Naive thymus-derived CD4-positive, alpha-beta T cell (primary cell): ENCODE data around the gene C8G. TPM values are rescaled to one million over a fixed set of nuclear protein-coding genes. Genes with fewer than 3 reads are reported as not detected.

Experiments used
- ATAC-seq: fragments of 150-1000 bp; cut with Tn5 transposase; 2 replicates; pipeline ENCODE4 v1.10.0; 2021; ENCODE audit warnings: mild to moderate bottlenecking, moderate library complexity
- CTCF ChIA-PET: fragments of 350-600 bp; sonication (Branson Sonifier 250); formaldehyde crosslinking; loops from one replicate; lab custom pipeline; 2021; ENCODE audit warnings: antibody characterized with exemption; lab: Charles Lee
- POLR2A ChIA-PET: fragments of 350-600 bp; sonication (Branson Sonifier 250); formaldehyde crosslinking; loops from one replicate; lab custom pipeline; 2021; ENCODE audit warnings: antibody characterized with exemption, inconsistent platforms; lab: Charles Lee
- DNase-seq, 9 donors: peaks; one replicate each; pipeline versions ENCODE4 v3.0.0 to v3.0.0-alpha.2; 2020 to 2022; ENCODE audit warnings: mixed read lengths in 1 of 9
- H3K27ac ChIP-seq: one replicate; pipeline ENCODE4 v1.7.0; 2013; ENCODE audit warnings: mild to moderate bottlenecking, low read depth, low read length, moderate library complexity
- H3K27me3 ChIP-seq, 2 donors: one replicate each; pipeline ENCODE4 v1.7.0; 2013; ENCODE audit warnings: low read length in 2 of 2, mild to moderate bottlenecking in 2 of 2, moderate library complexity in 2 of 2; ENCODE audit not compliant: control insufficient read depth in 2 of 2, insufficient read depth in 2 of 2
- H3K36me3 ChIP-seq, 3 experiments: 1 replicate in 2 of 3; 2 replicates in 1 of 3; pipeline ENCODE4 v1.7.0; 2013; ENCODE audit warnings: low read length in 3 of 3, mild to moderate bottlenecking in 3 of 3, moderate library complexity in 1 of 3; ENCODE audit not compliant: insufficient read depth in 3 of 3, control insufficient read depth in 2 of 3
- H3K4me1 ChIP-seq, 2 donors: one replicate each; pipeline ENCODE4 v1.7.0; 2013; ENCODE audit warnings: low read length in 2 of 2, mild to moderate bottlenecking in 2 of 2, moderate library complexity in 1 of 2; ENCODE audit not compliant: control insufficient read depth in 2 of 2, insufficient read depth in 2 of 2
- H3K4me3 ChIP-seq: 2 replicates; pipeline ENCODE4 v1.7.0; 2013; ENCODE audit warnings: mild to moderate bottlenecking, low read length
- H3K9me3 ChIP-seq, 3 experiments: 1 replicate in 2 of 3; 2 replicates in 1 of 3; pipeline ENCODE4 v1.7.0; 2013; ENCODE audit warnings: low read length in 3 of 3; ENCODE audit not compliant: control insufficient read depth in 2 of 3
- H3K27ac Mint-ChIP-seq, 9 donors: one replicate each; pipeline ENCODE4 v1.8.0; 2020 to 2022; ENCODE audit warnings: mixed read lengths in 9 of 9, mild to moderate bottlenecking in 8 of 9, moderate library complexity in 5 of 9, inconsistent platforms in 2 of 9
- H3K27me3 Mint-ChIP-seq, 5 donors: one replicate each; pipeline ENCODE4 v1.8.0; 2021 to 2022; ENCODE audit warnings: mixed read lengths in 5 of 5, mild to moderate bottlenecking in 1 of 5
- H3K36me3 Mint-ChIP-seq, 5 donors: one replicate each; pipeline ENCODE4 v1.8.0; 2020 to 2022; ENCODE audit warnings: mixed read lengths in 5 of 5, mild to moderate bottlenecking in 3 of 5, inconsistent platforms in 1 of 5
- H3K4me1 Mint-ChIP-seq, 7 donors: one replicate each; pipeline ENCODE4 v1.8.0; 2020 to 2022; ENCODE audit warnings: mixed read lengths in 7 of 7, mild to moderate bottlenecking in 3 of 7, inconsistent platforms in 1 of 7
- H3K4me3 Mint-ChIP-seq, 10 donors: one replicate each; pipeline ENCODE4 v1.8.0; 2020 to 2022; ENCODE audit warnings: mild to moderate bottlenecking in 10 of 10, mixed read lengths in 10 of 10, moderate library complexity in 6 of 10, inconsistent platforms in 2 of 10
- H3K9me3 Mint-ChIP-seq, 11 donors: one replicate each; pipeline ENCODE4 v1.8.0; 2020 to 2022; ENCODE audit warnings: mixed read lengths in 11 of 11, mild to moderate bottlenecking in 4 of 11, inconsistent platforms in 1 of 11, moderate library complexity in 1 of 11
- intact Hi-C, 2 donors: fragments of 100-400 bp; cut with micrococcal nuclease; formaldehyde crosslinking; loops; one replicate each; pipeline ENCODE4 v1.15.1; 2023
- polyA plus RNA-seq, 2 donors: library from polyadenylated mRNA; unstranded; fragments of 300-500 nt; fragmentation: Illumina TruSeq; gene quantifications; one replicate each; pipeline ENCODE4 v1.2.3, GENCODE V29; 2021
- total RNA-seq, 6 experiments: library from RNA in 5 of 6; stranded (reverse) in 5 of 6; gene quantifications; 1 replicate in 5 of 6; 2 replicates in 1 of 6; pipeline ENCODE4 v1.2.3 and lab custom pipeline; 2021 to 2026

The C8G gene
- total and polyA plus RNA-seq, 7 experiments from 2014 or later, result 0.77 to 3.6 (median 1.4) TPM; not detected in 2

DNA sequence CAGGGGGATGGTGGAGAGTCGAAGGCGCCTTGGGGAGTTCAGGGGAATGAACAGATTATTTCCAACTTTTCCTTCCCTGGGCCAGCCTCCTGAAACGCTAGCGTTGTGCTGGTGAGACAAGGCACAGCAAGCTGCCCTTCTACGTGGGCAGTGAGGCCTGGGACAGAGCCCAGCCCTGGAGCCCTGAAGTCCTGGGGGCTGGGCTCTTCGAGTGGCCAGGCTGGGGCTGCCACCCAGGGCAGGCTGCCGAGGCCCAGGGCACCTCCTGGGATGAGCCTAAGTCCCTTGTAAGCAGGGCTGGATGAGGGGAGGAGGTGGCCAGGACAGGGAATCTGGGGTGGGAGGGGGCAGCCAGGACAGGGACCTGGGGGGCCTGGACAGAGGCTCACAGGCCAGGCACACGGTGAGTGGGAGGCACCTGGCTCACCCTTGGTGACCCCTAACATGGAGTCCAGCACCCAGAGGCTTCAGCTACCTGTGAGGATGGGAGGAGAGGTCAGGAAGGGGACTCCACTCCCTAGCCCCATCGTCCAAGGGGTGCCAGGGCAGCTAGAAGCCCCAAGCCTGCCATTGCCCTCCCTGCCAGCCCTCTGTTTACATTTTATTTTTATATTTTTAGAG lies 5.7 kb downstream of the C8G start:
- H3K36me3 ChIP-seq, result no peaks in the 10 kb centered on the region
- ChIA-PET CTCF (no interaction called here), POLR2A (interaction anchor here (0.7 to 1.7 kb wide), 3 partner anchors 9 to 152 kb away, joined by 3 to 4 read pairs (median 4); no protein-coding TSS in a partner anchor)
- H3K9me3 ChIP-seq, result no peaks in the 10 kb centered on the region
- H3K27me3 ChIP-seq, result no peaks in the 10 kb centered on the region
- H3K4me3 ChIP-seq, result peak overlapping the region; percentile 68
- no peak for ATAC-seq
- Mint-ChIP-seq H3K4me3 (peak overlapping the region; percentile 74 to 93 (median 86)), H3K4me1 (peaks cover 0 to 13% (median 0%) of the 10 kb centered on the region in 7 donors), H3K27me3 (no peaks in the 10 kb centered on the region), H3K36me3 (no peaks in the 10 kb centered on the region), H3K9me3 (no peaks in the 10 kb centered on the region), H3K27ac (peak overlapping the region in 8 of 9 donors; percentile 74 to 91 (median 82))
- intact Hi-C loops, result loop anchor here in 1 of 2 donors (5.0 kb wide), 1 partner anchor 42 kb away; the partner anchor contains the start of gene PAXX
- H3K27ac ChIP-seq, result peak overlapping the region; percentile 81
- peaks cover 0 to 10% of the 10 kb centered on the region in 2 donors for H3K4me1 ChIP-seq
- peak in 1 of 9 donors; percentile 12 for DNase-seq

DNA sequence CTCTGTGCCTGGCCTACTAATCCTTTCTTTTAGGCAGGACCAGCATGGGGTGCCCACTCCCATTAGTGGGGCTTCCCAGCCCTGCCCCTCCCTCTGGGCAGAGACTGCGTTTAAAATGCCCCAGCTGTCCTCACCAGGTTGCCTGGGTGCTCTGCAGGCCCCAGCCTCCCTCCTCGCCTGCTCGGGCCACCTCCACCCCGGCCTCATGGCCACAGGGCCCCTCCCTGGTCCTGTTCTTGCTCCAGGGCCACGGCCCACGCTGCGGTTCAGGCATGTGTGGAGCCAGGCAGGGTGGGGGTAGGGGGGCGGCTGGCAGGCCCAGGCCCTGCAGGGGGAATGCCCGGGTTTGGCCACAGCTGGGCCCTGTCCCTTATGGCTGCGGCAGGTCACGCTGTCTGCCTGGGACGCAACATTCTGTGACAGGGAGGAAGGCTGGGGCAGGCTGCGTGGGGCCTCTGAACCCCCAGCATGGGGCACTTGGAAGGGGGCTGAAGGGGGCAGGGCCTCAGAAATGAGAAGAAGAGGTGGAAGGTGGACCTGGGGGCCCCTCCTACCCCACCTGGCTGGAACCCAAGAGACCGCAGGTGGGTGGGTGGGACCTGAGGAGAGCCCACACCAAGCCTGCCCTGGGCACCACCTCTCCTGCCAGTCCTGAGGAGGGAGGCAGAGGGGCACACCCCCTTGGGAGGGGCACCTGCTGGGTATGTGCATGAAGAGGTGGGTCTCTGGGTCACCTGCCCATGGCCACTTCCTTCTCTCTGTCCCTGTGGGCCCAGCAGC lies 6.7 kb downstream of the C8G start, which contains the start of gene LCN12:
Gene LCN12 (plus strand): TSS at position 733 of the 780 bp plus-strand sequence. CDS start 55 bp downstream, outside the sequence.
- H3K4me3 ChIP-seq, result no peak within 1 kb of the TSS
- Mint-ChIP-seq H3K27ac (peak within 1 kb of the TSS in 1 of 9 donors; percentile 85), H3K36me3 (no peaks in the 10 kb centered on the region), H3K9me3 (peaks cover 0 to 6% (median 0%) of the 10 kb centered on the region in 11 donors), H3K4me3 (peak within 1 kb of the TSS in 1 of 10 donors; percentile 74), H3K27me3 (no peaks in the 10 kb centered on the region), H3K4me1 (peaks cover 0 to 13% (median 0%) of the 10 kb centered on the region in 7 donors)
- no peaks in the 10 kb centered on the region for H3K36me3 ChIP-seq
- H3K27me3 ChIP-seq, result no peaks in the 10 kb centered on the region
- H3K27ac ChIP-seq, result no peak within 1 kb of the TSS
- H3K9me3 ChIP-seq, result no peaks in the 10 kb centered on the region
- POLR2A ChIA-PET, result interaction anchor here (1.0 to 1.7 kb wide), 2 partner anchors 8 to 153 kb away, joined by 3 to 4 read pairs; no protein-coding TSS in a partner anchor
- peaks cover 0 to 10% of the 10 kb centered on the region in 2 donors for H3K4me1 ChIP-seq
- intact Hi-C loops, result loop anchor here in 1 of 2 donors (5.0 kb wide), 1 partner anchor 41 kb away; the partner anchor contains the start of gene PAXX
- ATAC-seq (no peak), DNase-seq (peak in 1 of 9 donors; percentile 5)
- CTCF ChIA-PET, result no interaction called here

DNA sequence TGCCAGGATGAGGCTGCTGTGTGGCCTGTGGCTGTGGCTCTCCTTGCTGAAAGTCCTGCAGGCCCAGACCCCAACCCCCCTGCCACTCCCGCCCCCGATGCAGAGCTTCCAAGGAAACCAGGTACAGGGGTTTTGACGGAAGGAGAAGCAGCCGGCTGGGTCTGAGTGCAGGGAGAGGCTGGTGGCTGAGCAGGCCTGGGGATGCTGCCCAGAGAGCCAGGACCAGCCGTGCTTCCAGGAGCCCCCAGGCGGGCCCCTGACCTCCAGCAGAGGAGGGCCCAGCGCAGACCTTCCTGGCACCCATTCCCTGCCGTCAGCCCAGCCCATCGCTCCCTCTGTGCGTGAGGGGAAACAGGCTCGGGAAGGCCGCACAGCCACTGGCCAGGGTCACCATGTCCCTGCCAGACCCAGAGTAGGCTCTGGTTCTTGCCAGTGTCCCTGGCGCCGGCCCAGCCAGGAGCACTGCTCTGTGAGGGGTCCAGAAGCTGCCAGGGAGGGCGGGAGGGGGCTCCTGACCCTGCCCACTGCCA lies 7.3 kb downstream of the C8G start:
- no peak overlapping the region for H3K27ac Mint-ChIP-seq
- Histone ChIP-seq H3K9me3 (no peaks in the 10 kb centered on the region), H3K27me3 (no peaks in the 10 kb centered on the region), H3K4me1 (peaks cover 0 to 10% of the 10 kb centered on the region in 2 donors), H3K27ac (no peak overlapping the region), H3K4me3 (no peak overlapping the region), H3K36me3 (no peaks in the 10 kb centered on the region)
- H3K4me3 Mint-ChIP-seq, result no peak overlapping the region
- peak in 1 of 9 donors; percentile 4 for DNase-seq
- intact Hi-C loops, result loop anchor here in 1 of 2 donors (5.0 kb wide), 1 partner anchor 40 kb away; the partner anchor contains the start of gene PAXX
- ChIA-PET POLR2A (interaction anchor here (0.6 kb wide), 1 partner anchor 106 kb away, joined by 3 read pairs; no protein-coding TSS in a partner anchor), CTCF (no interaction called here)
- ATAC-seq, result no peak
- no peaks in the 10 kb centered on the region for H3K36me3 Mint-ChIP-seq
- peaks cover 0 to 13% (median 0%) of the 10 kb centered on the region in 7 donors for H3K4me1 Mint-ChIP-seq
- H3K27me3 Mint-ChIP-seq, result no peaks in the 10 kb centered on the region
- peaks cover 0 to 7% (median 0%) of the 10 kb centered on the region in 11 donors for H3K9me3 Mint-ChIP-seq

DNA sequence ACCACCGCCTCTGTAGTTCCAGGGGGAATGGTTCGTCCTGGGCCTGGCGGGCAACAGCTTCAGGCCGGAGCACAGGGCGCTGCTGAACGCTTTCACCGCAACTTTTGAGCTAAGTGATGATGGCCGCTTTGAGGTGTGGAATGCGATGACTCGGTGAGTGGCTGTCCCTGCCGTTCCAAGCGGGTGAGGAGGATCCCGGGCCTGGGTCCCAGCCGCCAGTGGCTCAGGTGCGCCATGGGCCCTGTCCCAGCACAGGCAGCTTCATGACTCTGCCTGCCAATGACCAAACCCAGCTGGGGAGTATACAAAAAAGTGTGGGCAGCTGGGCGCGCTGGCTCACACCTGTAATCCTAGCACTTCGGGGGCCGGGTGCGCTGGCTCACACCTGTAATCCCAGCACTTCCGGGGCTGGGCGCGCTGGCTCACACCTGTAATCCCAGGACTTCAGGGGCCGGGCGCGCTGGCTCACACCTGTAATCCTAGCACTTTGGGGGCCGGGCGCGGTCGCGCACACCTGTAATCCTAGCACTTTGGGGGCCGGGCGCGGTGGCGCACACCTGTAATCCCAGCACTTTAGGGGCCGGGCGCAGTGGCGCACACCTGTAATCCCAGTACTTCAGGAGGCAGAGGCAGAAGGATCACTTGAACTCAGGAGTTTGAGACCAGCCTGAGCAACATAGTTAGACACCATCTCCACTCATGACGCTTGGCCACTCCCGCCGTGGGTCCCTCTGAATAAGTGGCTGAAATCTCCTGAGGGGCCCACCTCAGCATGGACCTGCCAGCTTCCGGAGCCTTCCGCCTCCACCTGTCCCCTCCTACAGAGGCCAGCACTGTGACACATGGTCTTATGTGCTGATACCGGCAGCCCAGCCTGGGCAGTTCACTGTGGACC lies 8.1 kb downstream of the C8G start:
- ChIA-PET POLR2A (interaction anchor here (0.6 kb wide), 1 partner anchor 106 kb away, joined by 3 read pairs; no protein-coding TSS in a partner anchor), CTCF (interaction anchor here (0.9 kb wide), 1 partner anchor 76 kb away, joined by 3 read pairs; no protein-coding TSS in a partner anchor)
- Histone ChIP-seq H3K4me3 (no peak overlapping the region), H3K27ac (no peak overlapping the region), H3K4me1 (peaks cover 0 to 11% of the 10 kb centered on the region in 2 donors), H3K36me3 (no peaks in the 10 kb centered on the region), H3K9me3 (no peaks in the 10 kb centered on the region), H3K27me3 (no peaks in the 10 kb centered on the region)
- Mint-ChIP-seq H3K27ac (no peak overlapping the region), H3K27me3 (no peaks in the 10 kb centered on the region), H3K36me3 (no peaks in the 10 kb centered on the region), H3K4me1 (peaks cover 0 to 11% (median 0%) of the 10 kb centered on the region in 7 donors), H3K4me3 (no peak overlapping the region), H3K9me3 (peaks cover 0 to 7% (median 0%) of the 10 kb centered on the region in 11 donors)
- intact Hi-C loops, result loop anchor here in 1 of 2 donors (5.0 kb wide), 1 partner anchor 39 kb away; the partner anchor contains the start of gene PAXX
- DNase-seq (peak in 1 of 9 donors; percentile 7), ATAC-seq (no peak)

DNA sequence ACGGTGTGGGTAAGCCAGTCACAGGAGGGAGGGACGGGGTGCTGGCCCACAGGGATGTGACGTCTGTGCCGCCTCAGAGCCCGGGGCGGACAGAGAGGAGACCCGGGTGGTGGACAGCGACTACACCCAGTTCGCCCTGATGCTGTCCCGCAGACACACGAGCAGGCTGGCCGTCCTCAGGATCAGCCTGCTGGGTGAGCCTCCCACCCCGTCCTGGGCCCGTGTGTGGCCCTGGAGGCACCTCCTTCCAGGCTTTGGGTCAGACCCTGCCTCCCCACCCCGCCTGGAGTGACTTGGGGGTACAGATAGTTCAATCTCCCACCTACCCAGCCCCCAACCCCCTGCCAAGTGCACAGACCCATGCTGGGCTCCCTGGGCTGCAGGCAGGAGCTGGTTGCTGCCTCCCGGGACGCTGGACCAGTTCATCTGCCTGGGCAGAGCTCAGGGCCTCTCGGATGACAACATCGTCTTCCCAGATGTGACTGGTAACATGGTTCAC lies 8.8 kb downstream of the C8G start:
- Mint-ChIP-seq H3K27ac (no peak overlapping the region), H3K4me3 (no peak overlapping the region), H3K27me3 (no peaks in the 10 kb centered on the region), H3K4me1 (peaks cover 0 to 12% (median 0%) of the 10 kb centered on the region in 7 donors), H3K36me3 (no peaks in the 10 kb centered on the region), H3K9me3 (peaks cover 0 to 7% (median 0%) of the 10 kb centered on the region in 11 donors)
- ATAC-seq (no peak), DNase-seq (no peak)
- intact Hi-C loops, result loop anchor here in 1 of 2 donors (5.0 kb wide), 1 partner anchor 38 kb away; the partner anchor contains the start of gene PAXX
- Histone ChIP-seq H3K9me3 (no peaks in the 10 kb centered on the region), H3K36me3 (no peaks in the 10 kb centered on the region), H3K27ac (no peak overlapping the region), H3K27me3 (no peaks in the 10 kb centered on the region), H3K4me3 (no peak overlapping the region), H3K4me1 (peaks cover 0 to 18% of the 10 kb centered on the region in 2 donors)
- CTCF ChIA-PET, result interaction anchor here (0.9 kb wide), 1 partner anchor 75 kb away, joined by 3 read pairs; no protein-coding TSS in a partner anchor
- POLR2A ChIA-PET, result no interaction called here
